HUES48 (cell line): ENCODE measurements around the gene FRMD6.
"Not testable (repeated sequence)": the region's sequence is repeated elsewhere in the genome, so short reads cannot be mapped to it uniquely, and the experiment has no call there.

ENCODE experiments used
- H3K27ac ChIP-seq: one replicate; pipeline ENCODE4 v1.7.0; 2013; ENCODE audit warnings: low read depth, low read length, inconsistent platforms
- H3K27me3 ChIP-seq: 2 replicates; pipeline ENCODE4 v1.6.1; 2013; ENCODE audit warnings: mild to moderate bottlenecking, low read length; ENCODE audit not compliant: control insufficient read depth, insufficient read depth
- H3K36me3 ChIP-seq: 2 replicates; pipeline ENCODE4 v1.6.1; 2013; ENCODE audit warnings: low read length; ENCODE audit not compliant: control insufficient read depth, insufficient read depth
- H3K4me1 ChIP-seq: 2 replicates; pipeline ENCODE4 v1.6.1; 2013; ENCODE audit warnings: mild to moderate bottlenecking, low read length; ENCODE audit not compliant: control insufficient read depth, insufficient read depth
- H3K4me3 ChIP-seq: 2 replicates; pipeline ENCODE4 v1.5.1; 2013; ENCODE audit warnings: mild to moderate bottlenecking, low read depth, low read length
- H3K9ac ChIP-seq: 2 replicates; pipeline ENCODE4 v1.6.1; 2013; ENCODE audit warnings: mild to moderate bottlenecking, low read depth, low read length, moderate library complexity
- H3K9me3 ChIP-seq: 2 replicates; pipeline ENCODE4 v1.6.1; 2013; ENCODE audit warnings: low read length; ENCODE audit not compliant: control insufficient read depth, insufficient read depth

Gene FRMD6

GRCh38 chr14:51743588-51744000 is 91.9 kb downstream of the FRMD6 start:
- Histone ChIP-seq H3K4me3 (no peak overlapping the region), H3K27me3 (no peaks in the 10 kb centered on the region), H3K9me3 (no peaks in the 10 kb centered on the region), H3K9ac (no peak overlapping the region), H3K4me1 (no peaks in the 10 kb centered on the region), H3K27ac (no peak overlapping the region), H3K36me3 (no peaks in the 10 kb centered on the region)

- Histone ChIP-seq H3K36me3 (no peaks in the 10 kb centered on the region), H3K4me1 (no peaks in the 10 kb centered on the region), H3K27ac (no peak overlapping the region), H3K9me3 (no peaks in the 10 kb centered on the region), H3K4me3 (no peak overlapping the region), H3K27me3 (no peaks in the 10 kb centered on the region), H3K9ac (no peak overlapping the region)
These were observed 92.8 kb downstream of the FRMD6 start for GRCh38 chr14:51744372-51745130.

- not testable (repeated sequence) for H3K4me1 ChIP-seq, H3K9ac ChIP-seq, H3K4me3 ChIP-seq, H3K9me3 ChIP-seq, H3K36me3 ChIP-seq, H3K27ac ChIP-seq, H3K27me3 ChIP-seq
These were observed 95.1 kb downstream of the FRMD6 start for GRCh38 chr14:51746823-51747222.

GRCh38 chr14:51750542-51750941 is 98.8 kb downstream of the FRMD6 start:
- Histone ChIP-seq H3K9ac (no peak overlapping the region), H3K27me3 (no peaks in the 10 kb centered on the region), H3K36me3 (no peaks in the 10 kb centered on the region), H3K4me1 (no peaks in the 10 kb centered on the region), H3K9me3 (no peaks in the 10 kb centered on the region), H3K27ac (no peak overlapping the region), H3K4me3 (no peak overlapping the region)

- H3K9ac ChIP-seq, H3K27me3 ChIP-seq, H3K4me1 ChIP-seq, H3K36me3 ChIP-seq, H3K27ac ChIP-seq, H3K4me3 ChIP-seq, H3K9me3 ChIP-seq: not testable (repeated sequence)
These were observed 100.1 kb downstream of the FRMD6 start for GRCh38 chr14:51751611-51752345.

- H3K27ac ChIP-seq, H3K4me1 ChIP-seq, H3K36me3 ChIP-seq, H3K27me3 ChIP-seq, H3K9me3 ChIP-seq, H3K9ac ChIP-seq, H3K4me3 ChIP-seq: not testable (repeated sequence)
These were observed 106.0 kb downstream of the FRMD6 start for GRCh38 chr14:51757756-51758155.

- Histone ChIP-seq H3K27ac (no peak overlapping the region), H3K9me3 (no peaks in the 10 kb centered on the region), H3K4me1 (no peaks in the 10 kb centered on the region), H3K27me3 (no peaks in the 10 kb centered on the region), H3K4me3 (no peak overlapping the region), H3K36me3 (no peaks in the 10 kb centered on the region), H3K9ac (no peak overlapping the region)
These were observed 108.2 kb downstream of the FRMD6 start for GRCh38 chr14:51759950-51760349.

GRCh38 chr14:51765726-51766125 is 114.0 kb downstream of the FRMD6 start:
- not testable (repeated sequence) for H3K36me3 ChIP-seq, H3K27ac ChIP-seq, H3K4me3 ChIP-seq, H3K27me3 ChIP-seq, H3K9ac ChIP-seq, H3K4me1 ChIP-seq, H3K9me3 ChIP-seq

- not testable (repeated sequence) for H3K9me3 ChIP-seq, H3K9ac ChIP-seq, H3K27me3 ChIP-seq, H3K27ac ChIP-seq, H3K36me3 ChIP-seq, H3K4me1 ChIP-seq, H3K4me3 ChIP-seq
These were observed 114.9 kb downstream of the FRMD6 start for GRCh38 chr14:51766586-51766985.

- H3K4me1 ChIP-seq, H3K9me3 ChIP-seq, H3K36me3 ChIP-seq, H3K9ac ChIP-seq, H3K27me3 ChIP-seq, H3K27ac ChIP-seq, H3K4me3 ChIP-seq: not testable (repeated sequence)
These were observed 117.6 kb downstream of the FRMD6 start for GRCh38 chr14:51769261-51769660.

- H3K9ac ChIP-seq, result no peak overlapping the region
- no peak overlapping the region for H3K27ac ChIP-seq
- no peaks in the 10 kb centered on the region; the same call in 1 of the 2 replicates for H3K4me1 ChIP-seq
- no peaks in the 10 kb centered on the region for H3K36me3 ChIP-seq
- no peak overlapping the region for H3K4me3 ChIP-seq
- H3K9me3 ChIP-seq, result no peaks in the 10 kb centered on the region
- H3K27me3 ChIP-seq, result no peaks in the 10 kb centered on the region
These were observed 122.5 kb downstream of the FRMD6 start for GRCh38 chr14:51774209-51774608.
